B cell (primary cell): ENCODE results near the gene STAB1.

Source experiments
- EZH2 ChIP-seq: IDR thresholded peaks from 2 replicates; pipeline ENCODE4 v1.6.1; 2012; ENCODE audit warnings: borderline replicate concordance, low read depth, mild to moderate bottlenecking, moderate library complexity, low read length; ENCODE audit not compliant: insufficient read depth, poor library complexity, severe bottlenecking
- TF ChIP-seq, protein P1 (sequence below): fragments of 200-600 bp; IDR thresholded peaks from one replicate; pipeline ENCODE4 v1.8.0; 2022; ENCODE audit warnings: antibody characterized with exemption, mild to moderate bottlenecking

DNA sequence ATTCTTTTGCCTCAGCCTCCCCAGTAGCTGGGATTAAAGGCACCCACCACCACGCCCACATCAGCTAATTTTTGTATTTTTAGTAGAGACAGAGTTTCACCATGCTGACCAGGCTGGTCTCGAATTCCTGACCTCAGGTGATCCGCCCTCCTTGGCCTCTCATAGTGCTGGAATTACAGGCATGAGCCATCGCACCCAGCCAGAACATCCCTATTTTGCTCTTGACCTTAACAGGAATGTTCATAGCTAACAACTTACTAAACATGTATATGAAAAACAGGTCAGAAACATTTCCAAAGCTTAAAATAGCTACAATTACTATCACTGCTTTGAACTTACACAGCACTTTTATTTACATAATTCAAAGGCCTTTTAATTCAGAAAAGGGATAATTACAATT is 74.9 kb downstream of the STAB1 start:
- TF ChIP-seq, protein P1, sequence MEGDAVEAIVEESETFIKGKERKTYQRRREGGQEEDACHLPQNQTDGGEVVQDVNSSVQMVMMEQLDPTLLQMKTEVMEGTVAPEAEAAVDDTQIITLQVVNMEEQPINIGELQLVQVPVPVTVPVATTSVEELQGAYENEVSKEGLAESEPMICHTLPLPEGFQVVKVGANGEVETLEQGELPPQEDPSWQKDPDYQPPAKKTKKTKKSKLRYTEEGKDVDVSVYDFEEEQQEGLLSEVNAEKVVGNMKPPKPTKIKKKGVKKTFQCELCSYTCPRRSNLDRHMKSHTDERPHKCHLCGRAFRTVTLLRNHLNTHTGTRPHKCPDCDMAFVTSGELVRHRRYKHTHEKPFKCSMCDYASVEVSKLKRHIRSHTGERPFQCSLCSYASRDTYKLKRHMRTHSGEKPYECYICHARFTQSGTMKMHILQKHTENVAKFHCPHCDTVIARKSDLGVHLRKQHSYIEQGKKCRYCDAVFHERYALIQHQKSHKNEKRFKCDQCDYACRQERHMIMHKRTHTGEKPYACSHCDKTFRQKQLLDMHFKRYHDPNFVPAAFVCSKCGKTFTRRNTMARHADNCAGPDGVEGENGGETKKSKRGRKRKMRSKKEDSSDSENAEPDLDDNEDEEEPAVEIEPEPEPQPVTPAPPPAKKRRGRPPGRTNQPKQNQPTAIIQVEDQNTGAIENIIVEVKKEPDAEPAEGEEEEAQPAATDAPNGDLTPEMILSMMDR, result no peak
- no peak for TF ChIP-seq EZH2
